Transverse colon (tissue), 3 donors: Measurements from ENCODE around the gene MAFG.

Experiments used
- POLR2A ChIP-seq: fragments of 450-650 bp; IDR thresholded peaks from one replicate; pipeline ENCODE4 v1.6.1; 2016; ENCODE audit warnings: antibody characterized with exemption, mild to moderate bottlenecking, moderate library complexity
- POLR2AphosphoS5 ChIP-seq, 3 donors: sonication (generic); formaldehyde crosslinking; IDR thresholded peaks; one replicate each; pipeline ENCODE4 v1.6.1; 2016; ENCODE audit warnings: antibody characterized with exemption in 3 of 3

- TF ChIP-seq POLR2AphosphoS5 (IDR thresholded peaks at IDR 0.05), result no peak
- no peak for TF ChIP-seq POLR2A
Measured at GRCh38 chr17:81891303-81891552, 36.3 kb downstream of the MAFG start.
